ENCODE measurements around the gene DIS3L2. TPM values are rescaled to one million over a fixed set of nuclear protein-coding genes. Genes with fewer than 3 reads are reported as not detected.

Gene DIS3L2
- total and polyA plus RNA-seq, 2 experiments from 2014 or later: 9.3 to 15.6 TPM

DNA sequence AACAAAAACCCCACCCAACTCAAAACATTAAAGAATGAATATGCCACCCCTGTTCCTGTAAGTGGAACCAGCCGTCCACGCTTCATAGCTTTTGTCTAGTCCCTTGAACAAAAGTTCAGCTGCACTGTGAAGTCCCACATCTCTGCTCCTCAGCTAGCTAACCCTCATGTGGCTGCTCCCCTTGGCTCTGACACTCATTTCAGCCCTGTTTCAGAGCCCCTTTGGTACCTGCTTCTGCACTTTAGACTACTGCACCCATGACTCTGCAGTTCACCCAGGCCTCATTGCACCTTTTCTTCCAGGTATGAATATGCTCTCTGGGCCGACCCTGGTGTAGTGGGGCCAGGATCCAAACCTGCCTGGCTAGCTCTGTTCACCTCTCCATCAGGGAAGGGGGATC lies 155.3 kb downstream of the DIS3L2 start:
- 79% methylated on average over 3 of the region's 3 CpGs for WGBS, 2 experiments (ENCODE audit: low coverage in 1 of 2, low lambda C conversion rate in 2 of 2, missing lambda C conversion rate in 2 of 2)
- Histone ChIP-seq H3K4me3 (no peak overlapping the region), H3K4me1 (ENCODE audit: insufficient read depth) (no peaks in the 10 kb centered on the region; the same call in 1 of the 2 replicates), H3K27ac (no peak overlapping the region), H2AFZ (no peak overlapping the region), H3K4me2 (ENCODE audit: unreplicated experiment) (no peak overlapping the region), H3K36me3 (ENCODE audit: low read depth) (no peaks in the 10 kb centered on the region), H3K9me3 (ENCODE audit: low read depth) (no peaks in the 10 kb centered on the region), H3K9ac (no peak overlapping the region), H4K20me1 (ENCODE audit: insufficient read depth) (no peaks in the 10 kb centered on the region), H3K9me2 (ENCODE audit: insufficient read depth) (no peaks in the 10 kb centered on the region; the same call in 1 of the 2 replicates), H3K27me3 (replicated peaks; ENCODE audit: insufficient read depth) (no peaks in the 10 kb centered on the region), H3K79me2 (ENCODE audit: insufficient read depth) (no peaks in the 10 kb centered on the region), H3F3A (ENCODE audit: insufficient read depth) (no peaks in the 10 kb centered on the region)
- TF ChIP-seq EZH2phosphoT487 (IDR thresholded peaks at IDR 0.05; ENCODE audit: insufficient read depth, low read depth): no peak
- TF ChIP-seq EZH2 (IDR thresholded peaks at IDR 0.05; ENCODE audit: insufficient read depth, poor library complexity, severe bottlenecking): no peak
- DNase-seq: no peak
- in situ Hi-C loops (cut with MboI): no loop called here

DNA sequence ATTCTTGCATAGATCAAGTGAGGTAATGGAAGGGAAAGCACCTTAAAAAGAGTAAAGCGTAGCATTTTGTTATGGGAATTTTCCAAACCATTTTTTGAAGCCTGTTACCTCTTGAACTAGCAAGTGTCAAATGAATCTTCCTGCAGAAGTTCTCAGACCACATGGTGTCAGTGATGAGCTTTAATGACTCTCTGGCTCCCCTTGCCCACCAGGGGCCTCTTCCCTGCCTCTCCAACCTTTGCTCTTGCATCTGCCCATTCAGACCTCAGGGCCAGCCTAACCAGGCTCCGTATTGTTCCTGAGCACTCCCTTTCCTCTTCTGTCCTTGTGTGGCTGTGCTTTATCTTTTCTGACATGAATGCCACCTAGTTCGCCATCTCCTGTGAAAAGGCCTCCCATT lies 155.9 kb downstream of the DIS3L2 start:
- Histone ChIP-seq H2AFZ (no peak overlapping the region), H3K9me3 (ENCODE audit: low read depth) (no peaks in the 10 kb centered on the region), H3K79me2 (ENCODE audit: insufficient read depth) (no peaks in the 10 kb centered on the region), H3K4me3 (no peak overlapping the region), H3K27me3 (replicated peaks; ENCODE audit: insufficient read depth) (no peaks in the 10 kb centered on the region), H3K4me2 (ENCODE audit: unreplicated experiment) (no peak overlapping the region), H3K9ac (no peak overlapping the region), H3K4me1 (ENCODE audit: insufficient read depth) (no peaks in the 10 kb centered on the region; the same call in 1 of the 2 replicates), H3F3A (ENCODE audit: insufficient read depth) (no peaks in the 10 kb centered on the region), H3K36me3 (ENCODE audit: low read depth) (no peaks in the 10 kb centered on the region), H4K20me1 (ENCODE audit: insufficient read depth) (no peaks in the 10 kb centered on the region), H3K9me2 (ENCODE audit: insufficient read depth) (no peaks in the 10 kb centered on the region; the same call in 1 of the 2 replicates), H3K27ac (no peak overlapping the region)
- in situ Hi-C loops (cut with MboI): no loop called here
- no peak for TF ChIP-seq EZH2 (IDR thresholded peaks at IDR 0.05; ENCODE audit: insufficient read depth, poor library complexity, severe bottlenecking)
- no peak for TF ChIP-seq EZH2phosphoT487 (IDR thresholded peaks at IDR 0.05; ENCODE audit: insufficient read depth, low read depth)
- 92 to 94% methylated on average over 3 of the region's 3 CpGs for WGBS, 2 experiments (ENCODE audit: low coverage in 1 of 2, low lambda C conversion rate in 2 of 2, missing lambda C conversion rate in 2 of 2)
- DNase-seq: no peak

DNA sequence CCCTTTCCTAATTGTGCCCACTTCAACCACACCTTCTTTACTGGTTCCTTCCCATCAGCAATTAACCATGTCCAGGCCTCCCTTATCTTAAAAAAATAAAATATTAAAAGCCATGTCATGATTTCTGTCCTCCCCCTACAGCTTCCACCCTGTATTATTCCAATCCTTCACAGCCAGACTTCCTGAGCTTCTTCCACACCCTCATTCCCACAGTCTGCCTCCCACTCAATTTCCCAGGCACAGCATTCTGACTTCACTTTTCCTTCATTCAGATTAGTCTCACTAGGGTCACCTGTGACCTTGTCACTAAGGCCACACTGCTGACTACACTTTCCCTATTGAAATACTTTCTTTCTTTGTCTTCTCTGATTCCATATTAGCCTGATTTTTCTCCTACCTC lies 159.4 kb downstream of the DIS3L2 start:
- no peak overlapping the region for H3K9ac ChIP-seq
- no peaks in the 10 kb centered on the region for H3K79me2 ChIP-seq (ENCODE audit: insufficient read depth)
- in situ Hi-C loops (cut with MboI): no loop called here
- H3F3A ChIP-seq (ENCODE audit: insufficient read depth): no peaks in the 10 kb centered on the region
- H2AFZ ChIP-seq: no peak overlapping the region
- no peaks in the 10 kb centered on the region for H4K20me1 ChIP-seq (ENCODE audit: insufficient read depth)
- no peak overlapping the region for H3K4me3 ChIP-seq
- peak; percentile 15 for DNase-seq
- TF ChIP-seq EZH2phosphoT487 (IDR thresholded peaks at IDR 0.05; ENCODE audit: insufficient read depth, low read depth): no peak
- TF ChIP-seq EZH2 (IDR thresholded peaks at IDR 0.05; ENCODE audit: insufficient read depth, poor library complexity, severe bottlenecking): no peak
- H3K9me2 ChIP-seq (ENCODE audit: insufficient read depth): no peaks in the 10 kb centered on the region; the same call in 1 of the 2 replicates
- no peaks in the 10 kb centered on the region; the same call in 1 of the 2 replicates for H3K4me1 ChIP-seq (ENCODE audit: insufficient read depth)
- H3K9me3 ChIP-seq (ENCODE audit: low read depth): no peaks in the 10 kb centered on the region
- H3K27me3 ChIP-seq (replicated peaks; ENCODE audit: insufficient read depth): no peaks in the 10 kb centered on the region
- no peaks in the 10 kb centered on the region for H3K36me3 ChIP-seq (ENCODE audit: low read depth)
- no peak overlapping the region for H3K4me2 ChIP-seq (ENCODE audit: unreplicated experiment)
- no peak overlapping the region for H3K27ac ChIP-seq

DNA sequence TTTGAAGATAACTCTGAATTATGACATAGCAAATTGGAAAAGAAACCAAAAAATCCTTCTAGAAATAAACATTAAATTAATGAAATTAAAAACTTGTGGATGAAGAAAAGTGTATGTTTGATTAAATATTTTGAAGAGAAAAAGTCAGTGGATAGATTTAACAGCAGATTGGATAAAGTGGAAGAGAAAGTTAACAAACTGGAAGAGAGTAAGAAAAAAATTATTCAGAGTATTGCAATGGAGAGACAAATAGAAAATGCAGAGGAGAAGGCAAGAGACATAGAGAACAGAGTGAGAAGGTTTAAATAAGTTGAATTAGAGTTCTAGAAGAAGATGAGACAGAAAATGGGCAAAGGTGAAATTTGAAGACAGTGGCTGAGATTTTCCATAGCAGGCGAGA lies 162.8 kb downstream of the DIS3L2 start:
- no peak overlapping the region for H3K4me3 ChIP-seq
- in situ Hi-C loops (cut with MboI): no loop called here
- no peak for DNase-seq
- H4K20me1 ChIP-seq (ENCODE audit: insufficient read depth): no peaks in the 10 kb centered on the region
- no peaks in the 10 kb centered on the region for H3K27me3 ChIP-seq (replicated peaks; ENCODE audit: insufficient read depth)
- no peaks in the 10 kb centered on the region for H3K36me3 ChIP-seq (ENCODE audit: low read depth)
- H2AFZ ChIP-seq: no peak overlapping the region
- no peak for TF ChIP-seq EZH2 (IDR thresholded peaks at IDR 0.05; ENCODE audit: insufficient read depth, poor library complexity, severe bottlenecking)
- no peak for TF ChIP-seq EZH2phosphoT487 (IDR thresholded peaks at IDR 0.05; ENCODE audit: insufficient read depth, low read depth)
- H3K4me1 ChIP-seq (ENCODE audit: insufficient read depth): no peaks in the 10 kb centered on the region; the same call in 1 of the 2 replicates
- WGBS, 2 experiments (ENCODE audit: low coverage in 1 of 2, low lambda C conversion rate in 2 of 2, missing lambda C conversion rate in 2 of 2): 94 to 100% methylated on average over 1 of the region's 1 CpG
- H3K9me2 ChIP-seq (ENCODE audit: insufficient read depth): no peaks in the 10 kb centered on the region
- H3K4me2 ChIP-seq (ENCODE audit: unreplicated experiment): no peak overlapping the region
- no peaks in the 10 kb centered on the region for H3K79me2 ChIP-seq (ENCODE audit: insufficient read depth)
- H3K9me3 ChIP-seq (ENCODE audit: low read depth): no peaks in the 10 kb centered on the region
- no peak overlapping the region for H3K27ac ChIP-seq
- no peak overlapping the region for H3K9ac ChIP-seq
- no peaks in the 10 kb centered on the region for H3F3A ChIP-seq (ENCODE audit: insufficient read depth)
